Keratinocyte (primary cell): ENCODE data around the gene ODAD4. TPM values are rescaled to one million over a fixed set of nuclear protein-coding genes. Genes with fewer than 3 reads are reported as not detected.

Experiments
- DNase-seq: peaks from one replicate; pipeline ENCODE4 v3.0.0-alpha.2; 2011; ENCODE audit warnings: low read depth, missing footprints, low spot score
- FAIRE-seq: peaks from 2 replicates; lab custom pipeline; 2011; peaks lifted over from hg19 to GRCh38; lab: Jason Lieb, UNC
- H2AFZ ChIP-seq: 2 replicates; pipeline ENCODE4 v1.6.0; 2012; ENCODE audit warnings: low read length, control low read depth, inconsistent platforms; ENCODE audit not compliant: control insufficient read depth
- H3K27ac ChIP-seq: 2 replicates; pipeline ENCODE4 v1.5.1; 2011; ENCODE audit warnings: low read length; ENCODE audit not compliant: control insufficient read depth, insufficient read depth
- H3K27me3 ChIP-seq: 3 replicates; pipeline ENCODE4 v1.6.0; 2011; ENCODE audit warnings: low read length; ENCODE audit not compliant: control insufficient read depth, insufficient read depth; ENCODE audit errors: extremely low read depth
- H3K36me3 ChIP-seq, 2 experiments: 2 replicates in 1 of 2; 3 replicates in 1 of 2; pipeline ENCODE4 v1.5.1; 2011; ENCODE audit warnings: low read length in 2 of 2, mild to moderate bottlenecking in 1 of 2; ENCODE audit not compliant: control insufficient read depth in 2 of 2, insufficient read depth in 2 of 2; ENCODE audit errors: extremely low read depth in 1 of 2
- H3K4me1 ChIP-seq: 3 replicates; pipeline ENCODE4 v1.5.1; 2011; ENCODE audit warnings: low read length; ENCODE audit not compliant: control insufficient read depth, insufficient read depth; ENCODE audit errors: extremely low read depth
- H3K4me2 ChIP-seq: 3 replicates; pipeline ENCODE4 v1.6.0; 2011; ENCODE audit warnings: low read depth, low read length; ENCODE audit not compliant: control insufficient read depth, insufficient read depth; ENCODE audit errors: extremely low read depth
- H3K4me3 ChIP-seq, 3 experiments: fragments of 200-600 bp in 1 of 3; sonication (generic) in 1 of 3; 2 replicates in 2 of 3; 3 replicates in 1 of 3; pipeline ENCODE4 v1.5.1; 2011 to 2016; ENCODE audit warnings: low read length in 3 of 3, mild to moderate bottlenecking in 3 of 3, control low read depth in 2 of 3, inconsistent platforms in 1 of 3, low read depth in 1 of 3, mixed read lengths in 1 of 3, mixed run types in 1 of 3, moderate library complexity in 1 of 3; ENCODE audit not compliant: control insufficient read depth in 2 of 3, insufficient read depth in 2 of 3; ENCODE audit errors: extremely low read depth in 1 of 3
- H3K79me2 ChIP-seq: 2 replicates; pipeline ENCODE4 v1.6.0; 2012; ENCODE audit warnings: low read length; ENCODE audit not compliant: control insufficient read depth, insufficient read depth
- H3K9ac ChIP-seq: 3 replicates; pipeline ENCODE4 v1.6.0; 2011; ENCODE audit warnings: low read length; ENCODE audit not compliant: control insufficient read depth, insufficient read depth; ENCODE audit errors: extremely low read depth
- H3K9me1 ChIP-seq: 3 replicates; pipeline ENCODE4 v1.6.0; 2011; ENCODE audit warnings: low read length; ENCODE audit not compliant: control insufficient read depth, insufficient read depth; ENCODE audit errors: extremely low read depth
- H3K9me3 ChIP-seq: 2 replicates; pipeline ENCODE4 v1.5.1; 2012; ENCODE audit warnings: low read depth, low read length; ENCODE audit not compliant: control insufficient read depth
- H4K20me1 ChIP-seq: 3 replicates; pipeline ENCODE4 v1.6.0; 2011; ENCODE audit warnings: low read length; ENCODE audit not compliant: control insufficient read depth, insufficient read depth; ENCODE audit errors: extremely low read depth
- EZH2 ChIP-seq: IDR thresholded peaks from one replicate; pipeline ENCODE4 v1.6.1; 2012; ENCODE audit warnings: inconsistent platforms, mild to moderate bottlenecking, low read length, moderate library complexity
- dilution Hi-C: fragments of 300-500 bp; cut with MboI; formaldehyde crosslinking; loops from one replicate; pipeline ENCODE4 v1.7.0; 2020; ENCODE audit warnings: low sequenced_read_pairs; ENCODE audit not compliant: extremely low pct_ligation_motif_present
- polyA plus RNA-seq, 5 experiments: library from polyadenylated mRNA; depleted of rRNA in 3 of 5; stranded (reverse) in 3 of 5; stranded (forward) in 1 of 5; unstranded in 1 of 5; fragments of >200 nt; gene quantifications; 1 replicate in 1 of 5; 2 replicates in 3 of 5; 3 replicates in 1 of 5; pipeline versions ENCODE4 v1.2.1 to v1.2.3, GENCODE V29; 2011 to 2012; ENCODE audit warnings: missing spikeins in 2 of 5, low read depth in 1 of 5, low replicate concordance in 1 of 5
- TF ChIP-seq, protein P1 (sequence below), 3 experiments: IDR thresholded peaks in 1 of 3; conservative IDR thresholded peaks in 1 of 3; optimal IDR thresholded peaks in 1 of 3; 2 replicates in 2 of 3; 3 replicates in 1 of 3; pipeline versions ENCODE3 to v1.5.1; 2011; ENCODE audit warnings: low read length in 3 of 3, mild to moderate bottlenecking in 3 of 3, moderate library complexity in 2 of 3, control low read depth in 1 of 3, inconsistent platforms in 1 of 3; ENCODE audit not compliant: insufficient read depth in 2 of 3; ENCODE audit errors: extremely low read depth in 1 of 3

The ODAD4 gene
- polyA plus RNA-seq, 1 donor (not counting 4 experiments of a cell fraction or from before 2014, with no cell fraction given): 0.20 TPM

DNA sequence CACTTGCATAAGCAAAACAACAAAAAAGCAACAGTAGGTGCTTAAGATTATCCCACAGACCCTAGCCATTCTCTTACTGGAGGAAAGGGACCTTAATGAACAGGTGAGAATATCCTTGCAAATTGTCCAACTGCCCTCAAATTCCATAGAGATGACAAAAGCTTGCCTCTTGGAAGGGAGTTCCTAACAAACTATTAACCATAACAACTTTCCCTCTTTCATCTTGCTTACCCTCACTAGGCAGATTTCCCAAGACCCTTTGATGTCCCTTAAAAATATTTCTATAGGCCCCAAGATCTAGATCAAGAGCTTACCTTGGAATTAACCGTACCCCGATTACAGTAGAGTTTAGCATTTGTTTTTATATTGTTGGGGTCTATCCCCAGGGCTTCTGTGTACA is 58.0 kb downstream of the ODAD4 start:
- H3K79me2 ChIP-seq: no peaks in the 10 kb centered on the region
- H3K9ac ChIP-seq: no peak overlapping the region
- TF ChIP-seq, protein P1, sequence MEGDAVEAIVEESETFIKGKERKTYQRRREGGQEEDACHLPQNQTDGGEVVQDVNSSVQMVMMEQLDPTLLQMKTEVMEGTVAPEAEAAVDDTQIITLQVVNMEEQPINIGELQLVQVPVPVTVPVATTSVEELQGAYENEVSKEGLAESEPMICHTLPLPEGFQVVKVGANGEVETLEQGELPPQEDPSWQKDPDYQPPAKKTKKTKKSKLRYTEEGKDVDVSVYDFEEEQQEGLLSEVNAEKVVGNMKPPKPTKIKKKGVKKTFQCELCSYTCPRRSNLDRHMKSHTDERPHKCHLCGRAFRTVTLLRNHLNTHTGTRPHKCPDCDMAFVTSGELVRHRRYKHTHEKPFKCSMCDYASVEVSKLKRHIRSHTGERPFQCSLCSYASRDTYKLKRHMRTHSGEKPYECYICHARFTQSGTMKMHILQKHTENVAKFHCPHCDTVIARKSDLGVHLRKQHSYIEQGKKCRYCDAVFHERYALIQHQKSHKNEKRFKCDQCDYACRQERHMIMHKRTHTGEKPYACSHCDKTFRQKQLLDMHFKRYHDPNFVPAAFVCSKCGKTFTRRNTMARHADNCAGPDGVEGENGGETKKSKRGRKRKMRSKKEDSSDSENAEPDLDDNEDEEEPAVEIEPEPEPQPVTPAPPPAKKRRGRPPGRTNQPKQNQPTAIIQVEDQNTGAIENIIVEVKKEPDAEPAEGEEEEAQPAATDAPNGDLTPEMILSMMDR (optimal IDR thresholded peaks at IDR 0.05 in 1 of 3, IDR thresholded peaks at IDR 0.05 in 1 of 3, conservative IDR thresholded peaks at IDR 0.05 in 1 of 3; ENCODE audit: extremely low read depth in 1 of 3, insufficient read depth in 2 of 3, low read length in 3 of 3): no peak
- TF ChIP-seq EZH2: no peak
- no peak overlapping the region for H3K4me3 ChIP-seq
- H2AFZ ChIP-seq: no peak overlapping the region
- no peak for FAIRE-seq
- H3K36me3 ChIP-seq: peaks cover 45 to 56% of the 10 kb centered on the region in 2 experiments
- H3K27me3 ChIP-seq: no peaks in the 10 kb centered on the region
- no peaks in the 10 kb centered on the region for H3K4me1 ChIP-seq
- H3K27ac ChIP-seq: no peak overlapping the region
- H3K4me2 ChIP-seq: no peak overlapping the region
- dilution Hi-C loops: no loop called here
- no peaks in the 10 kb centered on the region for H4K20me1 ChIP-seq
- no peaks in the 10 kb centered on the region for H3K9me3 ChIP-seq
- H3K9me1 ChIP-seq: no peaks in the 10 kb centered on the region
- no peak for DNase-seq

DNA sequence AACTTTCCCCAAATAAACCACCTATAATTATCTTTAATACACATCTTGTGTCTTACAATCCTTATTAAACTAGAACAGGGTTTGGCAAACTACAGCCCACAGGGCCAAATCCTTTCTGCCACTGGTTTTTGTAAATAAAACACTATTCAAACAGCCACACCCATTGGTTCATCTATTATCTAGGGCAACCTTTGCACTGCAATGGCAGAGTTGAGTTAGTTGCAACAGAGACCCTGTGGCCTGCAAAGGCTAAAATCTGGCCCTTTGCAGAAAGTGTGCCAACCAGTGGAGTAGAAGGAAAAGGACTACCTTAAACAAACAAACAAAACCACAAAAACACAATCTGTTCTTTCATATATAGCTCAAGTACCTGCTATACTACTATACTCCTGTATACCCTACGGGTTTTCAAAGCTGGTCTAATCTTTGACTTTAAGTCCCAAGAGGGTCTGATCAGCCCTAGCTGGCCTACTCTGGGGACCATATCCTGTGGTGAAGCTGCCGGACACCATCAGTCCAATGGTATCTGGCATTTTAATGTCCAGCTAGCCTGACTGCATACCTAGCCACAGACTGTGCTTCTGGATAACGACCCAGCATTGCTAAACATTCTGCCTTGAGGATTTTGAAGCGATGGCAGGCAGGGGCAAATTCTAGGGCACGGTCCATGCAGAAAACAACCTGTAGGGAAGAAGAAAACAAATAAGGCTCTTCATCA is 59.4 kb downstream of the ODAD4 start:
- H3K9me1 ChIP-seq: no peaks in the 10 kb centered on the region
- H3K4me1 ChIP-seq: no peaks in the 10 kb centered on the region
- H2AFZ ChIP-seq: no peak overlapping the region
- H3K9me3 ChIP-seq: no peaks in the 10 kb centered on the region
- H3K4me2 ChIP-seq: no peak overlapping the region
- no peak for DNase-seq
- no peaks in the 10 kb centered on the region for H4K20me1 ChIP-seq
- TF ChIP-seq, protein P1 (optimal IDR thresholded peaks at IDR 0.05 in 1 of 3, IDR thresholded peaks at IDR 0.05 in 1 of 3, conservative IDR thresholded peaks at IDR 0.05 in 1 of 3; ENCODE audit: extremely low read depth in 1 of 3, insufficient read depth in 2 of 3, low read length in 3 of 3): no peak
- no peak for TF ChIP-seq EZH2
- no peak overlapping the region for H3K27ac ChIP-seq
- no peak for FAIRE-seq
- no peak overlapping the region for H3K9ac ChIP-seq
- no peaks in the 10 kb centered on the region for H3K79me2 ChIP-seq
- dilution Hi-C loops: no loop called here
- no peaks in the 10 kb centered on the region for H3K27me3 ChIP-seq
- peaks cover 38 to 51% of the 10 kb centered on the region in 2 experiments for H3K36me3 ChIP-seq
- no peak overlapping the region for H3K4me3 ChIP-seq
